RKO (cell line): Measurements from ENCODE around the gene EIF2S3.
"Not testable (repeated sequence)": the region's sequence is repeated elsewhere in the genome, so short reads cannot be mapped to it uniquely, and the experiment has no call there.

ENCODE experiments used
- DNase-seq: peaks from one replicate; pipeline ENCODE4 v3.0.0-alpha.2; 2016; ENCODE audit warnings: low spot score

The EIF2S3 gene

DNA sequence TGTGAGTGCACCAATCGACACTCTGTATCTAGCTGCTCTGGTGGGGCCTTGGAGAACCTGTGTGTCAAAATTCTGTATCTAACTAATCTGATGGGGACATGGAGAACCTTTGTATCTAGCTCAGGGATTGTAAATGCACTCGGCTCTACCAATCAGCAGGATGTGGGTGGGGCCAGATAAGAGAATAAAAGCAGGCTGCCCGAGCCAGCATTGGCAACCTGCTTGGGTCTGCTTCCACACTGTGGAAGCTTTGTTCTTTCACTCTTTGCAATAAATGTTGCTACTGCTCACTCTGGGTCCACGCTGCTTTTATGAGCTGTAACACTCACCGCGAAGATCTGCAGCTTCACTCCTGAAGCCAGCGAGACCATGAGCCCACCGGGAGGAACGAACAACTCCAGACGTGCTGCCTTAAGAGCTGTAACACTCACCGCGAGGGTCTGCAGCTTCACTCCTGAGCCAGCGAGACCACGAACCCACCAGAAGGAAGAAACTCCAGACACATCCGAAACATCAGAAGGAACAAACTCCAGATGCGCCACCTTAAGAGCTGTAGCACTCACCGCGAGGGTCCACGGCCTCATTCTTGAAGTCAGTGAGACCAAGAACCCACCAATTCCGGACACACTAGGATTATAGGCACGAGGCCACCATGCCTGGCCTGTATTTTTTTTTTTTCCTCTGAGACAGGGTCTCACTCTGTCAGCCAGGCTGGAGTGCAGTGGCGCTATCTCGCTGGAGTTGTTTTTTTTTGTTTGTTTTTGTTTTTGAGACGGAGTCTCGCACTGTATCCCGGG, 4.0 kb upstream of the EIF2S3 start:
- DNase-seq, result not testable (repeated sequence)

- DNase-seq, result no peak
These were observed 244 bp downstream of the EIF2S3 start for GRCh38 chrX:24055043-24055356.

DNA sequence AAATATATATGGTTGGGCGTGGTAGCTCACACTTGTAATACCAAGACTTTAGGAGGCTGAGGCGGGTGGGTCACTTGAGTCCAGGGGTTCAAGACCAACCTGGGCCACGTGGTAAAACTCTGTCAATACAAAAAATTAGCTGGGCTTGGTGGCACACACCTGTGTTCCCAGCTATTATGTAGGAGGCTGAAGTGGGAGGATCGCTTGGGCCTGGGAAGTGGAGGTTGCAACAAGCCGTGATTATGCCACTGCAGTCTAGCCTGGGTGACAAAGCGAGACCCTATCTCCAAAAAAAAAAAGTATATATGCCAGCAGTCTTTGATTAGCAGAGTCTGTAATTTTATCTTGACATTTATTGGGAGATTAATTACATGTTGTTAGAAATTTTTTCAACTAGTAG, 8.7 kb downstream of the EIF2S3 start:
- no peak for DNase-seq

- no peak for DNase-seq
These were observed 15.1 kb downstream of the EIF2S3 start for GRCh38 chrX:24069877-24070276.

DNA sequence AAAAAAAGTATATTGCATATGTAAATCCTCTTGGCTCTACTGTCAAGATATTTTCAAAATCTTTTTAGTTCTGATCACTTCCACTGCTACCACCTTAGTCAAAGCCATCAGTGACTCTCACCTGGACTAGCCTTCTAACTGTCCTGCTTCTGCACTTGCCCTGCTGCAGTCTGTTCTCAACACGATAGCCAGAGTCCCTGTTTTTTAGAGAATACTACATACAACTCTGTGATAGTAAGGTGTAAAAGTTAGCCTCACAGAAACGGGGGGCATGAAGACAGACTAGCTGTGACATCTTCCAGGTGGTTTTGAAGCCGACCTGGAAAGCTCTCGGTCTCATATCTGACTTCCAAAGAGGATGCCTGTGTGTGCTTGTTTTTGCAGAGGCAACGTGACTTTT, 24.7 kb downstream of the EIF2S3 start:
- no peak for DNase-seq

GRCh38 chrX:24080245-24080644, 25.5 kb downstream of the EIF2S3 start:
- not testable (repeated sequence) for DNase-seq

DNA sequence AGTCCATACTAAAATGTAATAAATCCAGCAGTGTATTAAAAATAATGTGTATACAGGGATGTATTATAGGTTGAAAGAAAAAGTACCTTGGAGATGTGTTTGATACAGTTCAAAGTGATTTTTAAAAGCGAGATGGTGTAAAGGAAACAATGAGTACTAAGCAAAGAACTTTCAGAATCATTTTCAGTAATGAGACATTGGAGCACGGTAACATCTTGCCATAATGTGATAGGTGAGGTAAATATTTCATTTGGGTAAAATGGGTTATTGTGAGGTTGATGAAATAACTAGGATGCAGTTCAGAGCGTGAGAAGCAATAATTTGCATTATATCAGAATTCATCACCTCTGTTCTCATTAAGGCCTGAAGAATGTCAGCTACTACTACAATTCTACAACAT, 25.9 kb downstream of the EIF2S3 start:
- DNase-seq, result no peak

DNA sequence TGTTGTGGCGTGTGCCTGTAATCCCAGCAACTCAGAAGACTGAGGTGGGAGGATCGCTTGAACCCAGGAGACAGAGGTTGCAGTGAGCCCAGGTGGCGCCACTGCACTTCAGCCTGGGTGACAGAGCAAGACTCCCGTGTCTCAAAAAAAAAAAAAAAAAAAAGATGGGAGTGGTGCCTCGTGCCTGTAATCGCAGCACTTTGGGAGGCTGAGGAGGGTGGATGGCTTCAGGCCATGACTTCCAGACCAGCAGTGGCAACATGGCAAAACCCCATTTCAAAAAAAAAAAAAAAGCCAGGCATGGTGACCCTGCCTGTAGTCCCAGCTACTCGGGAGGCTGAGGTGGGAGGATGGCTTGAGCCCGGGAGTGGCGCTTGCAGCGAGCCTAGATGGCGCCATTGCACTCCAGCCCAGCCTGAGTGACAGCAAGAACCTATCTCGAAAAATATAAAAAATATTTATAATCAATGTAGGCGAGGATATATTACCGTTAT, 27.0 kb downstream of the EIF2S3 start:
- peak; percentile 83 for DNase-seq

DNA sequence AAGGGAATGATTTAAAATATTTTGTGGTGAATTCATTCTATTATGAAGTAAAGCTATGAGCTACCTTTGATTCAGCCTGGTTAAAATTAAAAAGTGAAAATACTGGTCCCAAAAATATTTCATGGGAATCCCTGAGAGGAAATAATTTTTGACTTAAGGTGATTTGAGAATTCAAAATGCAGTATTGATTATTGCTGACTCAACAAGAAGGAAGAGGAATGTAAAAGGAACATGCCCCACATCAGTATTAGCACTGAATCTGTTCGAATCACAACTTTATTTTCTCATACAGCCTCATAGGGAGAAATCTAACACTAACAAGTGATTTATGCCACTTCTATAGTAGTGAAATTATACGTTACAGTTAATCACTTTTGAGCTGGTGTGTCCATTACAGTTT, 27.7 kb downstream of the EIF2S3 start:
- no peak for DNase-seq

- DNase-seq, result no peak
These were observed 30.3 kb downstream of the EIF2S3 start for GRCh38 chrX:24085101-24085500.

DNA sequence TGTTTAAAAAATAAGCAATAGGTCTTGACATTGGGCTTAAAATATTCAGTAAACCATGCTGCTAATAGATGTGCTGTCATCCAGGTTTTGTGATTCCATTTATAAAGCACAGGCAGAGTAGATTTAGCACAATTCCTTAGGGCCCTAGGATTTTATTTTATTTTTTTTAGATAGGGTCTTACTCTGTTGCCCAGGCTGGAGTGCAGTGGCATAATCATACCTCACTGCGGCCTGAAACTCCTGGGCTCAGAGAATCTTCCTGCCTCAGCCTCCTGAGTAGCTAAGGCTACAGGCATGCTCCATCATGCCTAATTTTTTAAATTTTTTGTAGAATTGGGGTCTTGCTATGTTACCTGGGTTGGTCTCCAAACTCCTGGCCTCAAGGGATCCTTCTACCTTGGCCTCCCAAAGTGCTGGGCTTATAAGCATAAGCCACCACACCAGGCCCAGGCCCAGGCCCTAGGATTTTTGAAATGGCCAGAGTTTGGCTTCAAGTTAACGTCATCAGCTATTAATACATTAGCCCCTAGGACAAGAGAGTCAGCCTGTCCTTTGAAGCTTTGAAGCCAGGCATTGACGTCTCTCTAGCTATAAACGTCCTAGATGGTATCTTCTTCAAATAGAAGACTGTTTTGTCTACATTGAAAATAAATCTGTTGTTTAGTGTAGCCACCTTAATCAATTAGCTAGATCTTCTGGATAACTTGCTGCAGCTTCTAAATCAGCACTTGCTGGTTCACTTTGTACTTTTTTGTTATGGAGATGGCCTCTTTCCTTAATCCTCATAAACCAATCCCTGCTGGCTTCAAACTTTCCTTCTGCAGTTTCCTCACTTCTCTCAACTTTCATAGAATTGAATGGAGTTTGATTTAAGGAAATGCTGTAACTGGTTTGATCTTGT, 35.8 kb downstream of the EIF2S3 start:
- DNase-seq, result no peak

GRCh38 chrX:24093746-24094145, 39.0 kb downstream of the EIF2S3 start:
- no peak for DNase-seq

GRCh38 chrX:24097741-24098260, 43.0 kb downstream of the EIF2S3 start:
- no peak for DNase-seq

GRCh38 chrX:24098932-24099331, 44.2 kb downstream of the EIF2S3 start:
- DNase-seq, result no peak

GRCh38 chrX:24099394-24099793, 44.6 kb downstream of the EIF2S3 start:
- DNase-seq, result no peak

- DNase-seq, result no peak
These were observed 46.0 kb downstream of the EIF2S3 start for GRCh38 chrX:24100713-24101112.

- DNase-seq, result no peak
These were observed 55.3 kb downstream of the EIF2S3 start for GRCh38 chrX:24110069-24110468.

DNA sequence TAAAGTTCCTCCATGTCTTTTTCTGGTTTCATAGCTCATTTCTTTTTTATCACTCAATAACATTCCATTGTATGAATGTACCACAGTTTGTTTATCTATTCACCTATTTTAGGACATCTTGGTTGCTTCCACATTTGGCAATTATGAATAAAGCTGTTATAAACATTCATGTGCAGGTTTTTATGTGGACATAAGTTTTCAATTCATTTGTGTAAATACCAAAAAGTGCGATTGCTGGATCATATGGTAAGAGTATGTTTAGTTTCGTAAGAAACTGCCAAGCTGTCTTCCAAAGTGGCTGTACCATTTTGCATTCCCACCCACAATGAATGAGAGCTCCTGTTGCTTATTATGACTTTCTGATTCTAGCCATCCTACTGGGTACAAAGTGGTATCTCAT, 58.4 kb downstream of the EIF2S3 start:
- DNase-seq, result no peak

- peak; percentile 36 for DNase-seq
These were observed 62.5 kb downstream of the EIF2S3 start for GRCh38 chrX:24117258-24117657.

DNA sequence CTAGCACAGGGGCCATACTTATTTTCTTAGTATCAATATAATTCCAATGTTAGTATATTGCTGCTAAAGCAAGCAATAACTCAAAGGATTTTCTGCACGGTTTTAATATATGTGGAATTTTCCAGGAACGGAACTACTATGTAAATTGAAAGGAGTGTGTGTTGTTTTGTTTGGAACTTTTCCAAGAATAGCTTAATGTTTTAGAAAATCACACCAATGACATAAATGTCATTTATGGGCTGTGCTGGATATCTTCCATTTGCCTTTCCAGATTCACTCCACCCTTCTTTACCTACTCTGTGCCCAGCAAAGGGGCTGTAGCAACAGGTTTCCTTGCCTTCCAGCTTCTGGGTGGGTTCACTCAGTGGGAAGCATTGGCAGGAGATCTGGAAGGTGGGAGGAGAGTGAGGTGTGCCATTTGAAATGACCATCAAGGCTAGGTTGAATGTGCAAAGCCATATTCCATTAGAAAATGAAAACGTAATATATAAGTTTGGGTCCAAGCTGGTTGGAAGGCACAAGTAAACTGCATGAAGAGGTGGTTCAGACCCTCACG, 69.6 kb downstream of the EIF2S3 start:
- DNase-seq, result no peak

DNA sequence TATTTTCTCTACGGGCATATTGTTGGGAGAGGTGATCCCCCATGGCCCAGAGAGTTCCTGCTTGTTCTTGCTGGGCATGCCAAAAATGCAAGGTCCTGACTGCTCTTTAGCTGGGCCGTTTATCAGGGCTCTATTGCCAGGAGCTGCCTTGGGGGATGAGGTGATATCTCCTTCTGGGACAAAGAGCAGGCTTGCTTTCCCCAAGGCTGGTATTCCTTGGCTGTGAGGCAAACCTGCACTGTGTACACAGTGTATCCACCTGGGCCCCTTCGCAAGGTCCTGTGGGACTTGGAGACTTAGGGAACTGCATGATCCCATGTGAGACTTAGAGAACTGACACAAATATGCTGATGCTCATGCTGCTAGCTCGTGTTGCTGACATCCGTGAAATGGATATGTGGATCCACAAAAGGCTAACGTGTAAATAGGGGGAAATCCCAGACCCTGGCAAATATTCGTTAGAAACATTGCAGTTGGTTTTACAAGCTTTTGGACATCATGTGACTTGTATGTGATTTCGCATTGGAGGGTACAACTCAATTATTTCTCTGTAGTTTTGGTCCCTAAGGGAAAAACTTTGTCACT, 70.4 kb downstream of the EIF2S3 start:
- DNase-seq, result no peak
